PC-3 (cell line): ENCODE data around the gene DSC2.

ENCODE experiments used
- CTCF ChIP-seq: fragments of 300-600 bp; sonication (generic); conservative IDR thresholded peaks from 2 replicates; pipeline ENCODE4 v1.5.1; 2017; ENCODE audit warnings: antibody characterized with exemption, low read depth, mild to moderate bottlenecking, low read length
- EZH2phosphoT487 ChIP-seq: fragments of 300-600 bp; sonication (generic); IDR thresholded peaks from 2 replicates; pipeline ENCODE4 v1.6.1; 2018; ENCODE audit warnings: mild to moderate bottlenecking, antibody characterized with exemption, low read length, borderline replicate concordance

- TF ChIP-seq CTCF (no peak), EZH2phosphoT487 (no peak)
Measured at GRCh38 chr18:31039426-31039825, 62.8 kb downstream of the DSC2 start.
